ENCODE measurements around the gene RAD9A. TPM values are rescaled to one million over a fixed set of nuclear protein-coding genes. Genes with fewer than 3 reads are reported as not detected.
A peak's percentile ranks its signal among the peaks of the same experiment; 100 is the strongest.
"Not testable (repeated sequence)": the region's sequence is repeated elsewhere in the genome, so short reads cannot be mapped to it uniquely, and the experiment has no call there.

Gene RAD9A
- total RNA-seq, 1 experiment from 2014 or later: 11.7 TPM

- DNase-seq (ENCODE audit: low read depth): peak; percentile 39
These were observed 31.1 kb downstream of the RAD9A start for GRCh38 chr11:67422891-67423290.

- DNase-seq (ENCODE audit: low read depth): no peak
These were observed 31.7 kb downstream of the RAD9A start for GRCh38 chr11:67423466-67423865.

GRCh38 chr11:67423891-67424613 lies 32.3 kb downstream of the RAD9A start:
- no peak for DNase-seq (ENCODE audit: low read depth)

GRCh38 chr11:67427364-67427859 lies 35.6 kb downstream of the RAD9A start:
- not testable (repeated sequence) for DNase-seq (ENCODE audit: low read depth)

GRCh38 chr11:67428052-67429001 lies 36.5 kb downstream of the RAD9A start, which contains the start of gene RPS6KB2:
Gene RPS6KB2 (plus strand): TSS chr11:67428494. CDS start chr11:67428546, 52 bp downstream.
- DNase-seq (ENCODE audit: low read depth): peak; percentile 96

GRCh38 chr11:67429038-67429668 lies 37.4 kb downstream of the RAD9A start:
- no peak for DNase-seq (ENCODE audit: low read depth)

GRCh38 chr11:67429722-67430121 lies 37.9 kb downstream of the RAD9A start:
- no peak for DNase-seq (ENCODE audit: low read depth)

GRCh38 chr11:67431346-67432249 lies 39.8 kb downstream of the RAD9A start:
- no peak for DNase-seq (ENCODE audit: low read depth)

- DNase-seq (ENCODE audit: low read depth): no peak
These were observed 41.0 kb downstream of the RAD9A start for GRCh38 chr11:67432655-67433349.

- DNase-seq (ENCODE audit: low read depth): no peak
These were observed 42.0 kb downstream of the RAD9A start for GRCh38 chr11:67433536-67434394.

- DNase-seq (ENCODE audit: low read depth): no peak
These were observed 42.7 kb downstream of the RAD9A start for GRCh38 chr11:67434395-67434881.

GRCh38 chr11:67435031-67435726 lies 43.4 kb downstream of the RAD9A start:
- DNase-seq (ENCODE audit: low read depth): no peak

GRCh38 chr11:67435727-67436458 lies 44.1 kb downstream of the RAD9A start:
- no peak for DNase-seq (ENCODE audit: low read depth)

- DNase-seq (ENCODE audit: low read depth): no peak
These were observed 44.8 kb downstream of the RAD9A start for GRCh38 chr11:67436459-67437081.

- DNase-seq (ENCODE audit: low read depth): no peak
These were observed 45.5 kb downstream of the RAD9A start, which contains the start of gene PTPRCAP for GRCh38 chr11:67437082-67437808. Gene PTPRCAP (minus strand): TSS chr11:67437682. CDS start chr11:67437619, 63 bp downstream.

GRCh38 chr11:67437809-67438157 lies 46.0 kb downstream of the RAD9A start:
- no peak for DNase-seq (ENCODE audit: low read depth)
